ENCODE results near the gene ARNT2. TPM values are rescaled to one million over a fixed set of nuclear protein-coding genes. Genes with fewer than 3 reads are reported as not detected.

ARNT2 gene
- total and polyA plus RNA-seq, 2 of the 13 experiments (the other 11 are each of a cell fraction or from before 2014, with no cell fraction given): 0.69 to 1.7 TPM

DNA sequence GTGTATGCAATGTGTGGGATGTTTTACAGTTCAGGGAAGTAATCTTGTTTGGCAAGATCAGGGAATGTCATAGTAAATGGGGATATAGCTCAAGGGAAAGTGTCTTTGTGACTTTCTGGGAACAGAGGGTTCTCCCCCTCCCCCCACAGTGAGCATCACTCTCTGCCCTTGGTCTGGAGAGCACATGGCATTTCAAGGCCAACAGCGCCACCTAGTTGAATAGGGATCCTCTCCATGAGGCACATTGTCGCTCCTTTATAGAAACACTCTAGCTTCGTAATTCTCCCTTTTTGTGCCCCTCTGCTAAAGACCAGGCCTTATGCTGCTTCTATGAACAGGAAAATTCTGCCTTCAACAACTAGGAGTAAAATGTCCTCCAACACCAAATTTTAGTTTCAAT lies 37.1 kb upstream of the ARNT2 start:
- H3K9ac ChIP-seq (ENCODE audit: insufficient read depth, low read depth, low read length): no peak overlapping the region
- no peaks in the 10 kb centered on the region for H3K79me2 ChIP-seq (ENCODE audit: insufficient read depth, low read length)
- ChIA-PET POLR2A (no interaction called here), CTCF (ENCODE audit: low intra/inter-chr PET ratio, low total read pairs) (no interaction called here)
- no peaks in the 10 kb centered on the region; a peak in 1 of 5 replicates for H3K27me3 ChIP-seq (ENCODE audit: control insufficient read depth in 1 of 2, insufficient read depth in 2 of 2, low read length in 2 of 2)
- intact Hi-C loops (cut with micrococcal nuclease; ENCODE audit: unreplicated experiment): no loop called here
- FAIRE-seq: no peak
- H3K4me1 ChIP-seq (ENCODE audit: insufficient read depth, low read length): no peaks in the 10 kb centered on the region
- TF ChIP-seq ZNF770 (CRISPR knock-in tag; IDR thresholded peaks at IDR 0.05) (no peak), ZNF589 (CRISPR knock-in tag; conservative IDR thresholded peaks at IDR 0.05) (no peak), ZNF33B (CRISPR knock-in tag; IDR thresholded peaks at IDR 0.05) (no peak), ZNF790 (CRISPR knock-in tag; IDR thresholded peaks at IDR 0.05; ENCODE audit: borderline replicate concordance) (no peak), STAG1 (CRISPR knock-in tag; IDR thresholded peaks at IDR 0.05) (peak; percentile 30; the same call in 1 of the 2 replicates), ZNF766 (CRISPR knock-in tag; IDR thresholded peaks at IDR 0.05; ENCODE audit: borderline replicate concordance) (no peak), ZNF788 (CRISPR knock-in tag; IDR thresholded peaks at IDR 0.05; ENCODE audit: borderline replicate concordance) (no peak), BCL3 (CRISPR knock-in tag; IDR thresholded peaks at IDR 0.05) (no peak), ETV5 (CRISPR knock-in tag; IDR thresholded peaks at IDR 0.05; ENCODE audit: borderline replicate concordance) (no peak), KAT7 (CRISPR knock-in tag; IDR thresholded peaks at IDR 0.05; ENCODE audit: borderline replicate concordance) (no peak), CTCF (CRISPR knock-in tag; IDR thresholded peaks at IDR 0.05) (peak; percentile 25; the same call in 1 of the 2 replicates), ZNF563 (CRISPR knock-in tag; IDR thresholded peaks at IDR 0.05) (no peak), ZNF335 (CRISPR knock-in tag; IDR thresholded peaks at IDR 0.05) (no peak)
- TF ChIP-seq, protein P1, sequence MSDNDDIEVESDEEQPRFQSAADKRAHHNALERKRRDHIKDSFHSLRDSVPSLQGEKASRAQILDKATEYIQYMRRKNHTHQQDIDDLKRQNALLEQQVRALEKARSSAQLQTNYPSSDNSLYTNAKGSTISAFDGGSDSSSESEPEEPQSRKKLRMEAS (IDR thresholded peaks at IDR 0.05): no peak
- TF ChIP-seq, protein P2, sequence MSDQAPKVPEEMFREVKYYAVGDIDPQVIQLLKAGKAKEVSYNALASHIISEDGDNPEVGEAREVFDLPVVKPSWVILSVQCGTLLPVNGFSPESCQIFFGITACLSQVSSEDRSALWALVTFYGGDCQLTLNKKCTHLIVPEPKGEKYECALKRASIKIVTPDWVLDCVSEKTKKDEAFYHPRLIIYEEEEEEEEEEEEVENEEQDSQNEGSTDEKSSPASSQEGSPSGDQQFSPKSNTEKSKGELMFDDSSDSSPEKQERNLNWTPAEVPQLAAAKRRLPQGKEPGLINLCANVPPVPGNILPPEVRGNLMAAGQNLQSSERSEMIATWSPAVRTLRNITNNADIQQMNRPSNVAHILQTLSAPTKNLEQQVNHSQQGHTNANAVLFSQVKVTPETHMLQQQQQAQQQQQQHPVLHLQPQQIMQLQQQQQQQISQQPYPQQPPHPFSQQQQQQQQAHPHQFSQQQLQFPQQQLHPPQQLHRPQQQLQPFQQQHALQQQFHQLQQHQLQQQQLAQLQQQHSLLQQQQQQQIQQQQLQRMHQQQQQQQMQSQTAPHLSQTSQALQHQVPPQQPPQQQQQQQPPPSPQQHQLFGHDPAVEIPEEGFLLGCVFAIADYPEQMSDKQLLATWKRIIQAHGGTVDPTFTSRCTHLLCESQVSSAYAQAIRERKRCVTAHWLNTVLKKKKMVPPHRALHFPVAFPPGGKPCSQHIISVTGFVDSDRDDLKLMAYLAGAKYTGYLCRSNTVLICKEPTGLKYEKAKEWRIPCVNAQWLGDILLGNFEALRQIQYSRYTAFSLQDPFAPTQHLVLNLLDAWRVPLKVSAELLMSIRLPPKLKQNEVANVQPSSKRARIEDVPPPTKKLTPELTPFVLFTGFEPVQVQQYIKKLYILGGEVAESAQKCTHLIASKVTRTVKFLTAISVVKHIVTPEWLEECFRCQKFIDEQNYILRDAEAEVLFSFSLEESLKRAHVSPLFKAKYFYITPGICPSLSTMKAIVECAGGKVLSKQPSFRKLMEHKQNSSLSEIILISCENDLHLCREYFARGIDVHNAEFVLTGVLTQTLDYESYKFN (CRISPR knock-in tag; conservative IDR thresholded peaks at IDR 0.05): no peak
- H3K9me3 ChIP-seq (ENCODE audit: low read length): peaks cover 33% of the 10 kb centered on the region
- no TSS peak for BruUV-seq (replicated peaks)
- no peak overlapping the region for H3K27ac ChIP-seq (ENCODE audit: extremely low read length, insufficient read depth, low read length)
- WGBS (ENCODE audit: low lambda C conversion rate): 54% methylated on average over 3 of the region's 3 CpGs
- ATAC-seq: no peak
- DNase-seq (ENCODE audit: low spot score): peak; percentile 3
- in situ Hi-C loops (cut with HindIII; ENCODE audit: extremely low pct_ligation_motif_present, low pct_unique_long_range_greater_than_20kb): no loop called here
- H4K20me1 ChIP-seq (ENCODE audit: insufficient read depth, low read length): no peaks in the 10 kb centered on the region
- no peaks in the 10 kb centered on the region for H3K36me3 ChIP-seq (replicated peaks in 1 of 2; ENCODE audit: control insufficient read depth in 1 of 2, insufficient read depth in 2 of 2, low read length in 2 of 2)
- H2AFZ ChIP-seq (ENCODE audit: low read length): no peak overlapping the region
- H3K4me3 ChIP-seq (replicated peaks in 1 of 3; ENCODE audit: insufficient read depth in 1 of 3, low read depth in 2 of 3, low read length in 3 of 3): no peak overlapping the region
- H3K4me2 ChIP-seq (ENCODE audit: low read depth, low read length): no peak overlapping the region

Measured in HepG2 (cell line).